ENCODE data around the gene PCDHB16. TPM values are rescaled to one million over a fixed set of nuclear protein-coding genes. Genes with fewer than 3 reads are reported as not detected.

The PCDHB16 gene
- total RNA-seq: 0.65 and 0.86 TPM in 2 replicates

DNA sequence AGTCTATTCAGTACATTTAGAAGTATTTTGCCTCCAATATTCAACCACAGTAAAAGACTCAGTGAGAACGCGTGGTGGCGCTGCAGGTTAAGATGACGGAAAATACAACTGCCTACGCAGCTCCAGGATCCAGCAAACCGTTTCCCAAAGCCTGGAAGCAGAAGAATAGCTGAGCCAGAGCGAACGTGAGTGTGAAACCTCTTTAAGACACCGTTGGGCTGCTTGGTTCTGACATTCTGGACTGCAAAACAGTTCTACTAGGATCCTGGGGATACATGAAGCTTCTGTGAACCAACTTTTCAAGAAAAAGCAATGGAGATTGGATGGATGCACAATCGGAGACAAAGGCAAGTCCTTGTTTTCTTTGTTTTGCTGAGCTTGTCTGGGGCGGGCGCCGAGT, at the start of gene PCDHB16:
Gene PCDHB16 (plus strand): TSS at position 140 of the 400 bp plus-strand sequence. CDS start 173 bp downstream, at position 313.

DNA sequence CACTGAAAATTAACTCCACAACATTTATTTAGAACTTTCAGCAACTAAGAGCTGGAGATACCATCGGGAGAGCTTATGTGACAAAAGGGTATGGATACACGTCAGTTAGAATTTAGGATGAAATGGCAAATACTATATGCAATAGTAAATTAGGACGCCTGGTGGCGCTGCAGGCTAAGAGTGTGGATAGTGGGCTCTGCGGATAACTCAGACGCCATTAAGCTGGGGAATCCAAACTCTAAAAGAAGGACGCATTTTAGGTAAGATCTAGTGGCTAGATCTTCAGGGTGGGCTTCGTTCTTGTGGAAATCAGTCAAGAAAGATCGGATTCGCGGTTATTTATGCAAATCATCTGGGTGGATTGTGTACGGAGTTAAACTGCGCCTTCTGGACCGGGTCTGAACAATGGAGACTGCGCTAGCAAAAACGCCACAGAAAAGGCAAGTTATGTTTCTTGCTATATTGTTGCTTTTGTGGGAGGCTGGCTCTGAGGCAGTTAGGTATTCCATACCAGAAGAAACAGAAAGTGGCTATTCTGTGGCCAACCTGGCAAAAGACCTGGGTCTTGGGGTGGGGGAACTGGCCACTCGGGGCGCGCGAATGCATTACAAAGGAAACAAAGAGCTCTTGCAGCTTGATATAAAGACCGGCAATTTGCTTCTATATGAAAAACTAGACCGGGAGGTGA, 47.0 kb upstream of the PCDHB16 start, which contains the start of gene PCDHB5:
Gene PCDHB5 (plus strand): TSS at position 177 of the 688 bp plus-strand sequence. CDS start 229 bp downstream, at position 406.

DNA sequence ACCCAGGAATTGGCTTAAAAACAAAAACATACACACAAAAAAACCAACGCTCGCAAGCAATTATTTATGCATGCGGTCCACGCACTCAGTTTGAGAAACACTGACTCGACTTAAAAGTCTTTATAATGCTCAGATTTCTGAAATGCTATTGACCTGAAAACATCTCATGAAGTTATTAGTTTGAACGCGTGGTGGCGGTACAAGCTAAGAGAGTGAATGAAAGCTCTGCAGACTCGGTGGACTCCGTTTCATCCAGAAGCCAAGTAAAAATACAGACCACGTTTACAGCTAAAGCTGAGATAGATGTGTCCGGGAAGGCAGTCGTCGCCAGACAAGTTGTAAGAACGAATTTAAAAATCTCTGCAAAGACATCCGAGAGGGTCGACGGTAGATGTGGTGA, 32.4 kb upstream of the PCDHB16 start, which contains the start of gene PCDHB6:
Gene PCDHB6 (plus strand): TSS at position 246 of the 400 bp plus-strand sequence. CDS start 201 bp downstream, outside the sequence.

DNA sequence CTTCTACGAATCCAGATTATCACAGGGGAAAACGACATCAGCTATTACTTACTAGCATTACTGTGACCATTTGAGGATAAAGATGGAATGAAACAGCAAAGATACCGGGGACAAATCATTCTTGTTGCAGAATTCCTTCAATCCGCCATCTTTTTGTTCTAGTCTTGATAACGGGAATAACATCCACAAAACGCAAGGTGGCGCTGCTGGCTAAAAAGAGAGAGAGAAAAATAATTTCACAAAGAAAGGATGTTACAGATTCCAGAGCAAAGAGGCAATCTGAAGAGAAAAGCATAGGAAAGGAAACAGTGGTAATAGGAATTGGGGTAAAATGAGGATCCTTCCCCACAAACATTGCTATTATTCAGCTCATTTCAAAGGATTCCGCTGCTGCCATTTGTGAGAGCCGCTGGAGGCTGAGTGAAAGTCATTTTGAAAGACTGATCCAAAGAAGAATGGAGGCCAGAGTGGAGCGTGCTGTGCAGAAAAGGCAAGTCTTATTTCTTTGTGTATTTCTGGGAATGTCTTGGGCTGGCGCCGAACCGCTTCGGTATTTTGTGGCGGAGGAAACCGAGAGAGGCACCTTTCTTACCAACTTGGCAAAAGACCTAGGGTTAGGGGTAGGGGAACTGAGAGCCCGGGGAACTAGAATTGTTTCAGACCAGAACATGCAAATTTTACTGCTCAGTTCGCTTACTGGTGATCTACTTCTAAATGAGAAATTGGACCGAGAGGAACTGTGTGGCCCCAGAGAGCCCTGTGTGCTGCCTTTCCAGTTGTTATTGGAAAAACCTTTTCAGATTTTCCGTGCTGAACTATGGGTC, 9.6 kb upstream of the PCDHB16 start, which contains the start of gene PCDHB7:
Gene PCDHB7 (plus strand): TSS at position 264 of the 824 bp plus-strand sequence. CDS start 192 bp downstream, at position 456.

DNA sequence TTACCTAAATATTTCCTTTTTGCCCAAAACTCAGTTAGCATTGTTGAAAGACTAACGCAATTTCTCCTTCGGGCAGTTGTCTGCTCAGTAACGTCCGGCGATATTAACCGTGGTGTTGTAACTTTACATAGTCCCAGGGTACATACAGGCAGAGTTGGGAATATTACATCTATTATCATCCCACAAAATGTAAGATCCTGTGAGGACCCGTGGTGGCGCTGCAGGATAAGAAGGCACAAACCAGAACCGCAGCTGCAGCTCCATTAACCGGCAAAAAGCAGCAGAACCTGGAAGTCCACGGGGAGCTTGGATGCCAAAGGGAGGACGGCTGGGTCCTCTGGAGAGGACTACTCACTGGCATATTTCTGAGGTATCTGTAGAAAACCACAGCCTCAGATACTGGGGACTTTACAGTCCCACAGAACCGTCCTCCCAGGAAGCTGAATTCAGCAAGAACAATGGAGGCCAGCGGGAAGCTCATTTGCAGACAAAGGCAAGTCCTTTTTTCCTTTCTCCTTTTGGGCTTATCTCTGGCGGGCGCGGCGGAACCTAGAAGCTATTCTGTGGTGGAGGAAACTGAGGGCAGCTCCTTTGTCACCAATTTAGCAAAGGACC, 4.5 kb upstream of the PCDHB16 start, which contains the start of gene PCDHB8:
Gene PCDHB8 (plus strand): TSS at position 214 of the 615 bp plus-strand sequence. CDS start 245 bp downstream, at position 459.

DNA sequence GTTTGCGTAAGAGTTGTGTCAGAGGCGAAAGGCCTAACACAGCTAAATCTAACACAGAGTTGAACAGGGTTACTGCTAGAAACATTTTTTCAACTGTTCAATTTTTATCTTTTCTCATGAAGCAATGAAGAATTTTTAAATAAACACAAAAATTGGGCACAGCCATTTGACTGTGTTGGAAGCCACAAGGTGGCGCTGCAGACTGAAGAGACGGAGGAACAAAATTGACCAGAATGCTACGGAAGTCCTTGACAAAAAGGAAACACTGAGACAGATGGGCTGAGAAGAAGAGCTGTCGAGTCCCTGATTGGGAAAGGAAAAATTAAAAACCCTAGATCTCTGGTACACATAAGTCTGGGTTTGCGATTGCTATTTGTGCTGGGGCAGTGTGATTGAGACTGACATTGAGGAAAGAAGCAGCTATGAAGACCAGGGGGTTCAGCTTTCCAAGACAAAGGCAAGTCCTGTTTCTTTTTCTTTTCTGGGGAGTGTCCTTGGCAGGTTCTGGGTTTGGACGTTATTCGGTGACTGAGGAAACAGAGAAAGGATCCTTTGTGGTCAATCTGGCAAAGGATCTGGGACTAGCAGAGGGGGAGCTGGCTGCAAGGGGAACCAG, 4.8 kb downstream of the PCDHB16 start, which contains the start of gene PCDHB9:
Gene PCDHB9 (plus strand): TSS at position 265 of the 616 bp plus-strand sequence. CDS start 158 bp downstream, at position 423.

DNA sequence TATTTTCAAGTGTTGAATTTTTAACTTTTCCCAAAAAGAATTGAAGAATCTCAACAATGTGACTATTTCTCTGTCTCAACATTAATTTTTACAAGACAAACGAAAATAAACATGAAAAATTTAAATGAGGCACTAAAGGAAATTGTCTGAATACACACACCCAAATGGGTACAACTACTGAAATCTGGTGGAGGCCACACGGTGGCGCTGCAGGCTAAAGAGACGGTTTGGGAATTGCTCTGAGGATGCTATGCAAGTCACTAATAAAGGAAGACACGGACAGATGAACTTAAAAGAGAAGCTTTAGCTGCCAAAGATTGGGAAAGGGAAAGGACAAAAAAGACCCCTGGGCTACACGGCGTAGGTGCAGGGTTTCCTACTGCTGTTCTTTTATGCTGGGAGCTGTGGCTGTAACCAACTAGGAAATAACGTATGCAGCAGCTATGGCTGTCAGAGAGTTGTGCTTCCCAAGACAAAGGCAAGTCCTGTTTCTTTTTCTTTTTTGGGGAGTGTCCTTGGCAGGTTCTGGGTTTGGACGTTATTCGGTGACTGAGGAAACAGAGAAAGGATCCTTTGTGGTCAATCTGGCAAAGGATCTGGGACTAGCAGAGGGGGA, 10.0 kb downstream of the PCDHB16 start, which contains the start of gene PCDHB10:
Gene PCDHB10 (plus strand): TSS at position 244 of the 616 bp plus-strand sequence. CDS start 200 bp downstream, at position 444.

DNA sequence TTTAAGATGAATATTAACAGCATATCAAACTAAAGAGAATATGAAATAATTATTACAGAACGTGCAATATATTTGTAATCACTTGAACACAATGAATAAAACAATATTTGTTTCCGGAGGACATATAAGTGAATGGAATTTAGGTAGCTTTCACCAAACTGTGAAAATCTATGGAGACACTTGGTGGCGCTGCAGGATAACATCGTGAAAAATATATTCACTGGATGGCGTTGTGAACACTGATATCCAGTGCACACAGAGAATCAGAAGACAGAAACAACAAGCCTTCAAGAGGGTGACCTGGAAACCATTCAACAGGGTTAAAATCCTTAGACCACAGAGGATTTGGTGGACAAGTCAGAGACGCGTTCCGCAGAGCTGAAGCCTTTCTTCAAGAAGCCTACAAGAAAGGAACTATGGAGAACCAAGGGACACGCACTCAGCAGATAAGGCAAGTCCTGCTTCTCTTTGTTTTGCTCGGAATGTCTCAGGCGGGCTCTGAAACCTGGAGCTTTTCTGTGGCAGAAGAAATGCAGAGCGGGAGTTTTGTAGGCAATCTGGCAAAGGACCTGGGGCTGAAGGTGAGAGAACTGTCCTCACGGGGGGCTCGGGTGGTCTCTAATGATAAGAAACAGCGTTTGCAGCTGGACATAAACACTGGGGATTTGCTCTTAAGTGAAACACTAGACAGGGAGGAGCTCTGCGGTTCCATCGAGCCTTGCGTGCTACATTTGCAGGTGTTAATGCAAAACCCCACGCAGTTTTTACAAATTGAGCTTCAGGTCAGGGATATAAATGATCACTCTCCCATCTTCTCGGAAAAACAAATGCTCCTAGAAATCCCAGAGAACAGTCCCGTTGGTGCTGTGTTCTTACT, 17.4 kb downstream of the PCDHB16 start, which contains the start of gene PCDHB11:
Gene PCDHB11 (plus strand): TSS at position 269 of the 877 bp plus-strand sequence. CDS start 148 bp downstream, at position 417.

DNA sequence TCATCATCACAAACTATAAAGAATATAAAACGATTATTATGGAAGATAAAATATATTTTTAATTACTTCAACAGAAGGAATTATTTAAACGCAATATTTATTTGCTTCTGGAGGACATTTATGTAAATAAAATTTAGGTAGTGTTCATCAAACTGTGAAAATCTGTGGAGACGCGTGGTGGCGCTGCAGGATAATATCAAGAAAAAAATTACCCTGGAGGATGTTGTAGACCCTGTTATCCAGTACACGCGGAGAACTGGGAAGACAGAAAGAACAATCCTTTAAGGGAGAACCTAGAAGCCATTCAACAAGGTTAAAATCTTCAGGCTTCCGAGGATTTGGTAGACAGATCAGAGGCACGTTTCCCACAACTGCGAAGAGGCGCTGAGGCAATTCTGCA, 26.3 kb downstream of the PCDHB16 start, which contains the start of gene PCDHB12:
Gene PCDHB12 (plus strand): TSS at position 242 of the 400 bp plus-strand sequence. CDS start 189 bp downstream, outside the sequence.

DNA sequence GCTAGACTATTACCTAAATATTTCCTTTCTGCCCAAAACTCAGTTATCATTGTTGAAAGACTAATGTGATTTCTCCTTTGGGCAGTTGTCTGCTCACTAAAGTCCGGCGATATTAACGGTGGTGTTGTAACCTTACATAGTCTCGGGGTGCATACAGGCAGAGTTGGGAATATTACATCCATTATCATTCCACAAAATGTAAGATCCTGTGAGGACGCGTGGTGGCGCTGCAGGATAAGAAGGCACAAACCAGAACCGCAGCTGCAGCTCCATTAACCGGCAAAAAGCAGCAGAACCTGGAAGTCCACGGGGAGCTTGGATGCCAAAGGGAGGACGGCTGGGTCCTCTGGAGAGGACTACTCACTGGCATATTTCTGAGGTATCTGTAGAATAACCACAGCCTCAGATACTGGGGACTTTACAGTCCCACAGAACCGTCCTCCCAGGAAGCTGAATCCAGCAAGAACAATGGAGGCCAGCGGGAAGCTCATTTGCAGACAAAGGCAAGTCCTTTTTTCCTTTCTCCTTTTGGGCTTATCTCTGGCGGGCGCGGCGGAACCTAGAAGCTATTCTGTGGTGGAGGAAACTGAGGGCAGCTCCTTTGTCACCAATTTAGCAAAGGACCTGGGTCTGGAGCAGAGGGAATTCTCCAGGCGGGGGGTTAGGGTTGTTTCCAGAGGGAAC, 31.6 kb downstream of the PCDHB16 start, which contains the start of gene PCDHB13:
Gene PCDHB13 (plus strand): TSS at position 264 of the 684 bp plus-strand sequence. CDS start 205 bp downstream, at position 469.

DNA sequence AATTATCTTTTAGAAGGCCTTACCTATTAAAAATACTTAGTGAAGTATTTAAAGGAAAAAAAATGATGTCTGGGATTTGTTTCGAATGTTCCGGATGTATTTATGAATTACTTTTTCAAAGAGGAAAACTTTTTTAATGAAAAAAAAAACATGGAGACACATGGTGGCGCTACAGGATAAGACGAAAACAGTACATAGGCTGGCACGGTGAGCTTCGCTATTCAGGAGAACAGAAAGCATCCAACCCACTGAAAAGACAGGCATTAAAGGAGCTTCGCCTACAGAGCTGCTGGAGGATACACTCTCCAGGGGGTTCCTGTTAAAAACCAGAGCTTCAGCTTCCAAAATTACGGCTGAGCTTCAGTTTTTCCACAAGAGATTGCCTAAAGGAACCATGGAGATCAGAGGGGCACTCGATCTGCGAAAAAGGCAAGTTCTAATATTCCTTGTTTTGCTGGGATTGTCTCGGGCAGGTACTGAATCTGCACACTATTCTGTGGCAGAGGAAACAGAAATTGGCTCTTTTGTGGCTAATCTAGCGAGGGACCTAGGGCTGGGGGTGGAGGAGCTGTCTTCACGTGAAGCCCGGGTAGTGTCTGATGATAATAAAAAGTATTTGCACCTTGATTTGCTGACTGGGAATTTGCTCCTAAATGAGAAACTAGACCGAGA, 41.1 kb downstream of the PCDHB16 start, which contains the start of gene PCDHB14:
Gene PCDHB14 (plus strand): TSS at position 232 of the 672 bp plus-strand sequence. CDS start 163 bp downstream, at position 395.

Other genes with a start within 250 kb of the PCDHB16 start
- 0.33 and 1.9 TPM in 2 replicates for gene PCDHAC2, start 215.9 kb upstream of the PCDHB16 start, total RNA-seq
- gene PCDHB1, start 131.0 kb upstream of the PCDHB16 start, total RNA-seq: not detected in 2 replicates
- 1.6 and 2.0 TPM in 2 replicates for gene PCDHB2, start 87.8 kb upstream of the PCDHB16 start, total RNA-seq
- gene PCDHB3, start 81.9 kb upstream of the PCDHB16 start, total RNA-seq: 0.57 and 0.65 TPM in 2 replicates
- 0.19 and 0.33 TPM in 2 replicates for gene PCDHB4, start 60.6 kb upstream of the PCDHB16 start, total RNA-seq
- gene PCDHB5, start 47.2 kb upstream of the PCDHB16 start, total RNA-seq: 0.98 and 1.3 TPM in 2 replicates
- gene PCDHB6, start 32.3 kb upstream of the PCDHB16 start, total RNA-seq: under 0.01 and 0.19 TPM in 2 replicates
- 0.57 and 0.98 TPM in 2 replicates for gene PCDHB7, start 9.7 kb upstream of the PCDHB16 start, total RNA-seq
- 0.29 and 1.3 TPM in 2 replicates for gene PCDHB8, start 4.6 kb upstream of the PCDHB16 start, total RNA-seq
- 0.38 and 0.65 TPM in 2 replicates for gene PCDHB9, start 4.8 kb downstream of the PCDHB16 start, total RNA-seq
- 1.1 and 1.3 TPM in 2 replicates for gene PCDHB10, start 10.0 kb downstream of the PCDHB16 start, total RNA-seq
- gene PCDHB11, start 17.2 kb downstream of the PCDHB16 start, total RNA-seq: 0.57 and 0.65 TPM in 2 replicates
- gene PCDHB12, start 26.3 kb downstream of the PCDHB16 start, total RNA-seq: 0.76 and 0.98 TPM in 2 replicates
- 1.3 and 2.6 TPM in 2 replicates for gene PCDHB13, start 31.5 kb downstream of the PCDHB16 start, total RNA-seq
- 0.98 and 1.2 TPM in 2 replicates for gene PCDHB14, start 41.0 kb downstream of the PCDHB16 start, total RNA-seq
- 0.98 and 1.1 TPM in 2 replicates for gene PCDHB15, start 63.0 kb downstream of the PCDHB16 start, total RNA-seq
- gene SLC25A2, start 121.7 kb downstream of the PCDHB16 start, total RNA-seq: 0.48 TPM in 1 of 2 replicates, not detected in the other
- gene TAF7, start 138.4 kb downstream of the PCDHB16 start, total RNA-seq: 46.4 and 51.5 TPM in 2 replicates
- 0.65 and 0.67 TPM in 2 replicates for gene PCDHGA1, start 148.1 kb downstream of the PCDHB16 start, total RNA-seq
- gene PCDHGA2, start 156.4 kb downstream of the PCDHB16 start, total RNA-seq: 1.6 and 2.9 TPM in 2 replicates
- 0.86 and 1.3 TPM in 2 replicates for gene PCDHGA3, start 161.4 kb downstream of the PCDHB16 start, total RNA-seq
- 0.96 and 2.3 TPM in 2 replicates for gene PCDHGB1, start 167.7 kb downstream of the PCDHB16 start, total RNA-seq
- 6.3 and 9.1 TPM in 2 replicates for gene PCDHGA4, start 172.6 kb downstream of the PCDHB16 start, total RNA-seq
- 3.2 and 4.6 TPM in 2 replicates for gene PCDHGB2, start 177.6 kb downstream of the PCDHB16 start, total RNA-seq
- gene PCDHGA5, start 181.8 kb downstream of the PCDHB16 start, total RNA-seq: 1.5 and 1.6 TPM in 2 replicates
- gene PCDHGB3, start 187.9 kb downstream of the PCDHB16 start, total RNA-seq: 6.5 and 8.8 TPM in 2 replicates
- gene PCDHGA6, start 191.5 kb downstream of the PCDHB16 start, total RNA-seq: 6.0 and 7.2 TPM in 2 replicates
- 3.0 and 4.6 TPM in 2 replicates for gene PCDHGA7, start 200.4 kb downstream of the PCDHB16 start, total RNA-seq
- 15.0 and 15.2 TPM in 2 replicates for gene PCDHGB4, start 205.3 kb downstream of the PCDHB16 start, total RNA-seq
- 2.0 and 2.9 TPM in 2 replicates for gene PCDHGA8, start 210.2 kb downstream of the PCDHB16 start, total RNA-seq
- 22.4 and 26.1 TPM in 2 replicates for gene PCDHGB5, start 215.6 kb downstream of the PCDHB16 start, total RNA-seq
- 5.6 and 6.1 TPM in 2 replicates for gene PCDHGA9, start 220.4 kb downstream of the PCDHB16 start, total RNA-seq
- 4.3 and 6.2 TPM in 2 replicates for gene PCDHGB6, start 225.6 kb downstream of the PCDHB16 start, total RNA-seq
- 8.8 and 9.6 TPM in 2 replicates for gene PCDHGA10, start 230.6 kb downstream of the PCDHB16 start, total RNA-seq
- gene PCDHGB7, start 235.3 kb downstream of the PCDHB16 start, total RNA-seq: 10.9 and 15.7 TPM in 2 replicates
- 11.4 and 12.4 TPM in 2 replicates for gene PCDHGA11, start 238.7 kb downstream of the PCDHB16 start, total RNA-seq
- 6.9 and 12.0 TPM in 2 replicates for gene PCDHGA12, start 248.1 kb downstream of the PCDHB16 start, total RNA-seq

All from vein endothelial cell (primary cell).